T47D (cell line): ENCODE measurements around the gene SRSF7.
"Not testable (repeated sequence)": the region's sequence is repeated elsewhere in the genome, so short reads cannot be mapped to it uniquely, and the experiment has no call there.

Experiments
- DNase-seq, 2 experiments: peaks; one replicate each; pipeline versions ENCODE4 v3.0.0 to v3.0.0-alpha.2; 2011 to 2012; ENCODE audit warnings: low read depth in 1 of 2, low spot score in 1 of 2
- JUND ChIP-seq: IDR thresholded peaks from 2 replicates; pipeline ENCODE4 v1.6.1; 2012; ENCODE audit warnings: low read depth
- in situ Hi-C: cut with HindIII; loops from 2 replicates; pipeline ENCODE4 v1.10.0; 2016; ENCODE audit warnings: low sequenced_read_pairs, low pct_unique_long_range_greater_than_20kb

SRSF7 gene

DNA sequence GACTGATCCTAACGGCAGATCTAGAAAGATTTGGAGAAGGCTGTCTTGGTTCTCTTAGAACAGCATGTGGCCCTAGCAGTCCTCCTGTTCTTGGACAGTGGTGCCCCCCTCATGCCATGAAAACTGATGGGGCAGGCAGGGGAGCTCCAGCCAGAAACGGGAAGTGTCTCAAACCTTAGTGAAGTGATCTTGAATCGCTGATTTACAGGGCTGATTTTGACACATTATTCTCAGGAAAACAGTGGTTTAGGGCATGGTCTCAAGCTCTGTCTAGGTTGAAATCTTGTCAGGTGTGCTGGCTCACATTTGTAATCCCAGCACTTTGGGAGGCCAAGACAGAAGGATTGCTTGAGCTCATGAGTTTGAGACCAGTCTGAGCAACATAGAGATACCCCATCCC is 37.8 kb downstream of the SRSF7 start:
- no peak for DNase-seq
- in situ Hi-C loops = no loop called here
- TF ChIP-seq JUND = no peak

DNA sequence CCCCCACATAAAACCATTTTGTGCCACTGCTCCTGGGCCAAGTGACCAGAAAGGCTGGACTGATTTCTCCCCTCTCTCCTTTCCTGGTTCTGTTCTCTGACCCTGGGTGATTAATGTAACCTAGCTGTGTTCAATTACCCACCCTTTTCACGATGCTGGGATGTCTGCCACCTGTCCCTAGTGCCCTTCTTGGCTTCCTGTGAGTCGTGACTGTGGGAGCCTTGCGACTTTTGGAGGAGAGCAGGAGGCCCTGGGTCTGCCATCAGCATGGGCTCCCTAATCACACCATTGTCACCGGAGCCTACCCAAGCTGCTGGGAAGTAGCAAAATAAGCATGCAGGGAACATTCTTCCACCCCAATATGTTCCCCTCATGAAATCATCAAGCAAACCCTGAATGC is 38.3 kb downstream of the SRSF7 start:
- in situ Hi-C loops = no loop called here
- no peak for TF ChIP-seq JUND
- DNase-seq = no peak

DNA sequence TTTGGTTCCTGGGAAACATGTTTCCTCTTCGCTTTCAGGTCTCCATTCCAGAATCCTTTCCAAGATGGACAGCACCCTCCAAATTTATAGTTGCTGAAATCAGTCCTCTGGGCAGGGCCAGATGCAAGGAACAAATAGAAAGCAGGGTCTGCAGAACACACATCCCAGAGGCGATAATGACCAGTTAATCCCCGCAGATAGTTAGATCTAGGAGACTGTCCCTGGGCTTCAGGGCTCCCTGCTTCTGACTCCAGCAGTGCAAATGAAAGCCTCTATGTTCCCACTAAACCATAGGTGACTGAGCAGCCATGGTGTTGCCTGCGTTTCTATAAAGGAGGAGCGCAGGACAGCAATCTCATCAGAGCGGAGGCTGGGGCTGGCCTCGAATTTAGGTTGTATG is 38.7 kb downstream of the SRSF7 start:
- in situ Hi-C loops = no loop called here
- TF ChIP-seq JUND = no peak
- DNase-seq = no peak

DNA sequence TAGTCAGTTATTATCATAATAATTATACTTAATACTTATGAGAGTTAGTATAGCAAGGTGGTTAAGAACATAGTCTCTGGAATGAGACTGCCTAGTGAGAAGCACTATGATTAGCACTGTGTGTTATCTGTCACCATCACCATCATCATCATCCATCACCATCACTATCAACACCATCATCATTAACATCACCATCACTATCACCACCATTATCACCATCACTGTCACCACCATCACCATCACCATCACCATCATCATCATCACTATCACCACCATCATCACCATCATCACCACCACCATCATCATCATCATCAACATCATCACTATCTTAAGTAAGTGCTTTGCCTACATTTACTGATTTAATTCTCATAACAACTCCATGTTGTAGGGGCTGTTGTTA is 39.6 kb downstream of the SRSF7 start:
- no peak for TF ChIP-seq JUND
- DNase-seq = no peak
- in situ Hi-C loops = no loop called here

DNA sequence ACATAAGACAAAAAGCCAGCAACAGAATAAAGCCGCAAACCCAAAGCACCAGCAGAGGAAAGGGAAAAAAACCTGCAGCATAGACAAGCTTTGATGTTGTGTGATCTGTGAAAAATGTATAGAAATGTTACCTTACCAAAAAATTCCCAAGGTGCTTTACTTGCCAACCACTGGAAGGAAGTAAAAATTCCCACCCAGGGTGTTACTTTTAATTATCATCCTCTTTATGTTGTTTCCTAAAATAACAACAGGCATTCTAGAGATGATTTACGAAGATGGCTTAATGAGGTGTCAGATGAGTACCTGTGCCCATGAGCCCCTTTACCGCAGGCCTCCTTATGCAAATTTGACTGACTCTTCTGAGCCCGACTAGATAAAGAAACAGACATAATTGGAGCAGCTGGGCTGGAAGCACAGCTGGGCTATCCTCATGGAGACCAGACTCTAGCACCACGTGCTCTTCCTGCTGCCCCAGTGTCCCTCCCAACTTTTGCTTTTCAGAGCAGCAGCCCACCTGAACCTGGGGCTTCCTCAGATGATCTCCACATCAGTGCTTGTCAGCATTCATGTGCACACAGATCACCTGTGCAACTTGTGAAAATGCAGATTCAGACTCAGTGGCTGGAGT is 41.5 kb downstream of the SRSF7 start:
- DNase-seq = no peak
- in situ Hi-C loops = no loop called here
- TF ChIP-seq JUND = no peak

DNA sequence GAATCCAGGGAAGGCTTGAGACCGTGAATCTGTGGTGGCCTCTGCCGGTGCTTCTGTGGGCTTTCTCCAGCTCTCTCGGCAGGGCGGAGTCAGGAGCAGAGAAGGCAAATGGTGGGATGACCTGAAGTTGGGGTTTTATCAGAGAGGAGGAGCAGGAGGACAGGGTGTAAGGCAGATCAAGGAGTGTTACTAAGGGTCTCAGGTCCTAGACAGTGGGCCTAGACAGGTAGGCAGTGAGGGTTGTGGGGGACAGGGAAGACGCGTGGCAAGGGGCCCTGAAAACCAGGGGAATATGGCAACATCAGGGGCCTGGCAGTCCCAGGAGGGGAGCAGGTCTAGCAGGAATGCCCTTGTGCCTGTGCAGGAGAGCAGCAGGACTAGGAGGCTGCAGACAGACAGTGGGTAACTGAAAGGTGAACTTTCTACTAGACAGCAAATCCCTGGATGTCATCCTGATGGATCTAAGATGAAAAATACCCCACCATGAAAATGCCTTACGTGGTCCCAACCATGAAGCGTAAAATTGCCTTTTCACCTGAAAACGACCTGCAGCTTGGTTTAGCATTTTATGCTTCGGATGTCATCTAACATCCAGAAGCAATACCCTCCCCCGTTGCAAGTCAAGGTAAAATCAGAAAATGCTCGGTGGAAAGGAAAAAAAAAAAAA is 42.1 kb downstream of the SRSF7 start:
- in situ Hi-C loops = no loop called here
- DNase-seq = no peak
- TF ChIP-seq JUND = no peak

DNA sequence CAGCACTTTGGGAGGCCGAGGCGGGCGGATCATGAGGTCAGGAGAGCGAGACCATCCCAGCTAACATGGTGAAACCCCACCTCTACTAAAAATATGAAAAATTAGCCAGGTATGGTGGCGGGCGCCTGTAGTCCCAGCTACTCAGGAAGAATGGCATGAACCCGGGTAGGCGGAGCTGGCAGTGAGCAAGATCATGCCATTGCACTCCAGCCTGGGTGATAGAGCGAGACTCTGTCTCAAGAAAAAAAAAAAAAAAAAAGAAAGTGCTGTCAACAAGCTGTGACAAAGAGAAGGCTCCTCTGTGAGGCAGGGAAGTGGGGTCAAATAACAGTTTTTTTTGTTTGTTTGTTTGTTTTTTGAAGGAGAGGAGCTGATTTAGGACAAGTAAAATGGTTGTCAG is 42.7 kb downstream of the SRSF7 start:
- DNase-seq, in situ Hi-C loops: not testable (repeated sequence)

DNA sequence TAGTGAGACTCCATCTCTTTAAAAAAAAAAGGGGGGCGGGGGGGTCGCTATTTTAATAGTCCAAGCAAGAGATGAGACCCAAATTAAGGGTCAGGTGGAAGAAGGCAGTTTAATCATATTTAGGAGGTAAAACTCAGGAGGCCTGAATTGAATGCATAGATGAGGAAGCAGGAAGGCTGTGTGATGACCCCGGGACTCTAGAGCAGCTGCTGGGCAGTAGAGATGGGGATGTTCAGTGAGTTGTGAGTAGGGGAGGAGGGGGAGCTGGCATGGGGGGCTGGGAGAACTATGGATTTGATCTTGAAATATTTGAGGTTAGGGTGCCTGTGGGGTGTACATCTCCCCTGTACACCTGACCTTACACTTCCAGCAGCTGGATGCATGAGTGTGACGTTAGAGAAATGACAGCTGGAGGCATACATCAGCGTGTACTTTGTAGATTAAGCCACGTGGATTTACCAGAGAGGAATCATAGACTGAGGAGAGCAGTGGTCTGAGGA is 44.3 kb downstream of the SRSF7 start:
- no peak for DNase-seq
- TF ChIP-seq JUND = no peak
- in situ Hi-C loops = no loop called here

DNA sequence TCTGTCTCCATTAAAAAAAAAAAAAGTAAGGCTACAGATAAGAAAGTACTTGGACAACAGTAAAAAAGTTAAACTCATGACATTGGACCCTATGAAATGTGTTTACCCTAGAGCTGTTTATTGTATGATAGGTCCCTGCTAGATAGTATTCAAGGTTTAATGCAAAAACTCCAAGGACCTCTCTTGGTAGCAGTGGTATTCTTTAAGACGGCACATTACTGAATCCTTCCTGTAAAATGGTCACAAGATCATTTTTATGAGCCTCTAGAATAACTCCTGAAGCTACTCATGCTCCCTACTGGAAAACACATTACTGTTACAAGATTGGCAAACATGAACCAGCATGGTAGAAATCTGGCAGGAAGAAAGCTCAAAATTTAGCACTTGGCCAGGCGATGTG is 46.5 kb downstream of the SRSF7 start:
- TF ChIP-seq JUND = no peak
- in situ Hi-C loops = no loop called here
- no peak for DNase-seq

DNA sequence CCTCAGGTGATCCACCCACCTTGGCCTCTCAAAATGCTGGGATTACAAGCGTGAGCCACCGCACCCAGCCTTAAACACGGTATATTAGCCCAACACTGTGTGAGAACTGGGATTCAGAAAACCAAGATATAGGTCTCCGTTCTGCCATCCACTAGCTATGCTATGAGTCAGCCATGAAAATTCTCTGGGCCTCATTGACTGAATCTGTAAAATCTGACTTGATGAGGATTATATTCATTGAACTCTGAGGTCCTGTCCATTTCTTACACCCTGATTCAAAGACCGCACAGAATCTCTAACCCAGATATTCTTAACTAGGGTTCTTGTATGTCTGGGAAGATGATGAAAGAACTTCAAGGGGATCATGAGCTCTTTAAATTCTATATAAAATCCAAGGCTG is 47.8 kb downstream of the SRSF7 start:
- DNase-seq, in situ Hi-C loops: not testable (repeated sequence)

DNA sequence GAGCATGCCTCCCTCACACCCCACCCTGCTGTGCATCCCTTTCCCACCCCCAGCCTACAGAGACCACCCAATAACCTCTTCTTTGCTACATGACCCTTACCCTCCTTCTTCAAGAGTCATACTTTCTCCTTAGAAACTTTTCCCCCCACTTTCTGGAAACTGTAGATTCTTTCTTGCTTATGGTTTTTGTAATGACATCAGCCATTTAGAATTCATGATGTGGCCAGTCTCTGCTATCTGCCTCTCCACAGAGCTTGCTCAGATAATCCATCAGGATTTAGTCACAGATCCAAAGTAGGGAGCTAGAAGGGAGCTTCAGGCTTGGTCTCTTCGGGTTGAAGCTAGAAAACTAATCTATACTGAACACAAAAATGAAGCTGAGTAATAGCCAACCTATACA is 48.7 kb downstream of the SRSF7 start:
- no peak for TF ChIP-seq JUND
- in situ Hi-C loops = no loop called here
- no peak for DNase-seq

DNA sequence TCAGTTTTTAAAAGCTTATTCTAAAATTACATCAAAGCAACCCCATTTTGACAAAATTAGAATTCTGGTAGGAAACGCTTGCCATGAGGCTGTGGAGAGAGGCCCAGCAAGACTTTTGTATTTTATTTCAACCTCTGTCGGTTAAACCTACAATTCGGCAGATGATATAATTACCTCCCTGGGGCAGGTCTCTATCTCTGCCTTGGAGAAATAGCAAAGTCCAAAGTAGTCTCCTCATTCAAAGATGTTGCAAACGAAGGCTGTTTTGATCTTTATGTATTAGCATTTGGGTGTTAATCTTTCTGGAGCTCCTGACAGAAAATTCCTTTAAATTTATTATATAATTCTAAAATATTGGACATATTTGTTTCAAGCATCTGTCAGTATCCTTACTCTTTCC is 49.6 kb downstream of the SRSF7 start:
- no peak for DNase-seq
- in situ Hi-C loops = no loop called here
- no peak for TF ChIP-seq JUND

DNA sequence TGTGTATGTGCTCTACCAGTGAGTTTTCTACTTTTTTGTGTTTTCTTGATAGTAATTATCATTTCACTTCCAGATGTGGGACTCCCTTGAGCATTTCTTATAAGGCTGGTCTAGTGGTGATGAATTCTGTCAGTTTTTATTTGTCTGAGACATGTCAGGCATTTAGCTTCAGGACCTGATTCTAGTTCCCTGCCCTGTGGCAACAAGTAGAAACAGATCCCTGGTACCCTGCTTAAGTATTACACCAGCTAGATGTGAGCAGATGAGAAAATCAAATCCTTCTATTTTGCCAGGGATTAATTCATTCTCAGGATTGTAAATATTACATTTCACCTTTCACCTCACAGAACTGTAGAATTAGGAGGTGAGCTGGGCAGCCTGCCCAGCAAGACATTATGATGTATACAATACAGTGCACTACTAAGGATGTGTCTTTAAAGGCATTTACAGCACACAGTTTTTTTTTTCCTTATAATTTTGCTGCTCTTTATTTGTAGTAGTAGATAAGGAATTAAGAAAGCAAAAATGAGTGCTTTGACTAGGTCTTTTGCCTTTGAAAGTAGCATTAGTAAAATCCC is 50.2 kb downstream of the SRSF7 start:
- TF ChIP-seq JUND = no peak

More for the DNA sequence above, 50.2 kb downstream of the SRSF7 start:
- DNase-seq = no peak
- in situ Hi-C loops = no loop called here
